Measurements from ENCODE around the gene ACLY.

ACLY gene

GRCh38 chr17:41918314-41919164 lies at the start of gene ACLY:
Gene ACLY (minus strand): TSS chr17:41918951. CDS start chr17:41913873, 5,078 bp downstream.
- DNase-seq (ENCODE audit: low read depth in 2 of 2), result peak; percentile 84 to 94

- DNase-seq (ENCODE audit: low read depth in 2 of 2), result no peak
Observed at GRCh38 chr17:41967921-41968578, 49.3 kb upstream of the ACLY start.

GRCh38 chr17:41967141-41967920 lies 48.6 kb upstream of the ACLY start:
- peak in 1 of 2 donors; percentile 14 for DNase-seq (ENCODE audit: low read depth in 2 of 2)

GRCh38 chr17:41966463-41967140 lies 47.9 kb upstream of the ACLY start, which contains the start of gene CNP:
Gene CNP (plus strand): TSS chr17:41966795. CDS start chr17:41966885, 90 bp downstream.
- DNase-seq (ENCODE audit: low read depth in 2 of 2), result peak; percentile 73 to 87

GRCh38 chr17:41965694-41966462 lies 47.1 kb upstream of the ACLY start:
- DNase-seq (ENCODE audit: low read depth in 2 of 2), result peak; percentile 26 to 36

GRCh38 chr17:41962768-41963434 lies 44.1 kb upstream of the ACLY start:
- peak; percentile 25 to 51 for DNase-seq (ENCODE audit: low read depth in 2 of 2)

GRCh38 chr17:41962111-41962510 lies 43.4 kb upstream of the ACLY start:
- no peak for DNase-seq (ENCODE audit: low read depth in 2 of 2)

- DNase-seq (ENCODE audit: low read depth in 2 of 2), result no peak
Observed at GRCh38 chr17:41959336-41960095, 40.8 kb upstream of the ACLY start.

GRCh38 chr17:41959030-41959335 lies 40.2 kb upstream of the ACLY start:
- DNase-seq (ENCODE audit: low read depth in 2 of 2), result no peak

- DNase-seq (ENCODE audit: low read depth in 2 of 2), result no peak
Observed at GRCh38 chr17:41957869-41958439, 39.2 kb upstream of the ACLY start.

GRCh38 chr17:41957031-41957868 lies 38.5 kb upstream of the ACLY start:
- no peak for DNase-seq (ENCODE audit: low read depth in 2 of 2)

GRCh38 chr17:41956522-41956921 lies 37.8 kb upstream of the ACLY start:
- no peak for DNase-seq (ENCODE audit: low read depth in 2 of 2)

GRCh38 chr17:41948762-41949460 lies 30.2 kb upstream of the ACLY start:
- DNase-seq (ENCODE audit: low read depth in 2 of 2), result no peak

- no peak for DNase-seq (ENCODE audit: low read depth in 2 of 2)
Observed at GRCh38 chr17:41944943-41945342, 26.2 kb upstream of the ACLY start.

- DNase-seq (ENCODE audit: low read depth in 2 of 2), result no peak
Observed at GRCh38 chr17:41943492-41943891, 24.7 kb upstream of the ACLY start.

- no peak for DNase-seq (ENCODE audit: low read depth in 2 of 2)
Observed at GRCh38 chr17:41942626-41943373, 24.0 kb upstream of the ACLY start.

- no peak for DNase-seq (ENCODE audit: low read depth in 2 of 2)
Observed at GRCh38 chr17:41941168-41941567, 22.4 kb upstream of the ACLY start.

Measured in stimulated activated CD4-positive, alpha-beta T cell treated with anti-CD3 and anti-CD28 coated beads, Interleukin-1b, Interleukin-23, amount 100 ng/mL, for 1 hour (primary cell).